Right lobe of liver (tissue), 4 donors: ENCODE results near the gene DDX3X.
"Not testable (repeated sequence)": the region's sequence is repeated elsewhere in the genome, so short reads cannot be mapped to it uniquely, and the experiment has no call there.

Experiments
- CTCF ChIP-seq, 4 donors: fragments of 200-600 bp in 3 of 4; fragments of 450-650 bp in 1 of 4; IDR thresholded peaks; one replicate each; pipeline versions ENCODE4 v1.5.1 to v1.8.0; 2016 to 2022; ENCODE audit warnings: antibody characterized with exemption in 4 of 4, mild to moderate bottlenecking in 2 of 4
- POLR2A ChIP-seq: fragments of 450-650 bp; IDR thresholded peaks from one replicate; pipeline ENCODE4 v1.6.1; 2017; ENCODE audit warnings: antibody characterized with exemption, mild to moderate bottlenecking
- donor health status: DM: no; HTN: no; CAD: no.
- donor health status: DM: no; HTN: no; CAD: no.
- donor health status: DM: no; HTN: yes; CAD: no.

- TF ChIP-seq CTCF (IDR thresholded peaks at IDR 0.05); POLR2A: not testable (repeated sequence)
These were observed 17.7 kb upstream of the DDX3X start for GRCh38 chrX:41316266-41316665.
